HepG2 (cell line): ENCODE results near the gene TCFL5. TPM values are rescaled to one million over a fixed set of nuclear protein-coding genes. Genes with fewer than 3 reads are reported as not detected.

Experiments used
- AFF4 ChIP-seq: sonication (generic); formaldehyde crosslinking; IDR thresholded peaks from 2 replicates; pipeline ENCODE4 v1.4.0; 2020; ENCODE audit warnings: missing genetic modification reagents
- BRCA1 ChIP-seq: sonication (generic); formaldehyde crosslinking; IDR thresholded peaks from 2 replicates; pipeline ENCODE4 v1.4.0; 2020; ENCODE audit warnings: missing genetic modification reagents
- CTCF ChIP-seq: sonication (generic); formaldehyde crosslinking; IDR thresholded peaks from 2 replicates; pipeline ENCODE4 v1.5.0; 2020; ENCODE audit warnings: mild to moderate bottlenecking, missing genetic modification reagents, moderate library complexity
- EED ChIP-seq: sonication (generic); formaldehyde crosslinking; IDR thresholded peaks from 2 replicates; pipeline ENCODE4 v1.5.0; 2020; ENCODE audit warnings: mild to moderate bottlenecking, missing genetic modification reagents
- HNF4G ChIP-seq, 2 experiments: sonication (generic) in 1 of 2; formaldehyde crosslinking in 1 of 2; IDR thresholded peaks; 2 replicates each; pipeline versions ENCODE4 v1.4.0 to v1.6.1; 2011 to 2020; ENCODE audit warnings: borderline replicate concordance in 2 of 2, low read depth in 2 of 2, mild to moderate bottlenecking in 2 of 2, low read length in 1 of 2, missing genetic modification reagents in 1 of 2, moderate library complexity in 1 of 2
- NR1H2 ChIP-seq: sonication (generic); formaldehyde crosslinking; IDR thresholded peaks from 2 replicates; pipeline ENCODE4 v1.8.1; 2022; ENCODE audit warnings: low read depth, missing genetic modification reagents, borderline replicate concordance
- POLR2AphosphoS2 ChIP-seq: IDR thresholded peaks from 2 replicates; pipeline ENCODE4 v1.6.1; 2011; ENCODE audit warnings: low read depth, low read length, improper control_type of control experiment
- TEAD3 ChIP-seq: optimal IDR thresholded peaks from 2 replicates; pipeline ENCODE3; 2016; ENCODE audit warnings: borderline replicate concordance
- YEATS2 ChIP-seq: sonication (generic); formaldehyde crosslinking; IDR thresholded peaks from 2 replicates; pipeline ENCODE4 v1.4.0; 2020; ENCODE audit warnings: missing genetic modification reagents, borderline replicate concordance
- ZEB1 ChIP-seq: IDR thresholded peaks from 2 replicates; pipeline ENCODE4 v1.6.1; 2012; ENCODE audit warnings: mild to moderate bottlenecking, low read depth, inconsistent platforms; ENCODE audit not compliant: insufficient replicate concordance
- ZNF570 ChIP-seq: sonication (generic); formaldehyde crosslinking; IDR thresholded peaks from 2 replicates; pipeline ENCODE4 v1.4.0; 2020; ENCODE audit warnings: mild to moderate bottlenecking, missing genetic modification reagents, borderline replicate concordance
- ZNF646 ChIP-seq: sonication (generic); formaldehyde crosslinking; IDR thresholded peaks from 2 replicates; pipeline ENCODE4 v1.9.0; 2021; ENCODE audit warnings: mild to moderate bottlenecking, missing genetic modification reagents
- polyA plus RNA-seq, 8 experiments: library from polyadenylated mRNA; depleted of rRNA in 3 of 8; stranded (reverse) in 7 of 8; unstranded in 1 of 8; fragments of >200 nt; fragmentation: Illumina TruSeq in 4 of 8; extraction: Trizol in 4 of 8; gene quantifications; 2 replicates each; pipeline versions ENCODE4 v1.2.1 to v1.2.3, GENCODE V29; 2011 to 2016; ENCODE audit warnings: low read depth in 4 of 8, missing spikeins in 1 of 8, mixed read lengths in 1 of 8; ENCODE audit not compliant: insufficient read depth in 1 of 8
- total RNA-seq, 5 experiments: library from RNA; depleted of rRNA; stranded (reverse); fragments of >200 nt; fragmentation: Illumina TruSeq; extraction: Trizol; gene quantifications; 2 replicates each; pipeline ENCODE4 v1.2.3, GENCODE V29; 2016; ENCODE audit warnings: low read depth in 1 of 5
- TF ChIP-seq, protein P1 (sequence below): sonication (generic); formaldehyde crosslinking; IDR thresholded peaks from 2 replicates; pipeline ENCODE4 v1.5.1; 2020; ENCODE audit warnings: mild to moderate bottlenecking, moderate library complexity, missing genetic modification reagents

The TCFL5 gene
- total and polyA plus RNA-seq, 2 of the 13 experiments (the other 11 are each of a cell fraction or from before 2014, with no cell fraction given), result 14.8 to 20.0 TPM

DNA sequence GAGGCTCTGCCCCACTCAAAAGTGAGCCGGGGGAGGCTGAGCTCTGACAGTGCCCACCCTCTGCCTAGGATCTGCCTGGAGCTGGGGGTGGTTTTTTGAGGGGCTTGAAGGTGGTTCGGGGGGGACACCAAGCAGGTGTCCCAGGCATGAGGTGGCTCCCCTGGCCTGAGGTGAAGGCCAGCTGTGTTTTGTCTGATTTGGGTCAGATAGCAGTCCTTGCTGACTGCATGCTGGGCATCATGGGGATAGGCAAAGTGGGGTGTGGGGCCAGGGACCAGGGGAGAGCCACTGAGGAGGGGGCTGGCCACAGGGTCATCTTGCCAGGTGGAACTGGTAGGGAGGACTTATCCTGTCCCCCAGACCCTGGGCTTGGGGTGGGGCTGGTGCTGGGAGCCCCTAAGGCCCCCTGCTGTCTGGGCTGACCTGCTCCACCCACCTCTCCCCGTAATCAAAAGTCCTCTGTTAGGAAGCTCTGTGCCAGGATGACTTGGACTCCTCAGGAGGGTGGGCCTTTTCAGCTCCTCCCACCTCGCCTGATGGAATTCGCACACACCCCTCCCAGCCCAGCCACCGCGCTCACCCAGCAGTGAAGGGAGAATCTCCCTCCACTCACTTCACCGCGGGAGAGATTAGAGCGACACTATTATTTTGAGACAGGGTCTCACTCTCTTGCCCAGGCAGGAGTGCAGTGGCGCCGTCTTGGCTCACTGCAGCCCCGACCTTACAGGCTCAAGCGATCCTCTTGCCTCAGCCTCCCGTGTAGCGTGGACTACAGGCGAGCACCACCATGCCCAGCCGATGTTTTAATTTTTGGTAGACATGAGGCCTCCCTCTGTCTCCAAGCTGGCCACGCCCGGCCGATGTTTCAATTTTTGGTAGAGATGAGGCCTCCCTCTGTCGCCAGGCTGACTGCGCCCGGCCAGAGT, 46.3 kb downstream of the TCFL5 start (continued):
- no peak for TF ChIP-seq ZNF646
- no peak for TF ChIP-seq BRCA1
- TF ChIP-seq ZNF570 (CRISPR knock-in tag), result no peak
- no peak for TF ChIP-seq POLR2AphosphoS2
- TF ChIP-seq EED, result no peak
- TF ChIP-seq HNF4G (IDR thresholded peaks at IDR 0.05; ENCODE audit: borderline replicate concordance, low read depth, low read length), result no peak
- TF ChIP-seq HNF4G (CRISPR knock-in tag; IDR thresholded peaks at IDR 0.05; ENCODE audit: borderline replicate concordance, low read depth), result 0 out of 2 replicates have a peak, but pooled peaks have one; percentile 66
- peak; percentile 20 for TF ChIP-seq ZEB1
- TF ChIP-seq TEAD3, result peak; percentile 73
- no peak for TF ChIP-seq YEATS2
- TF ChIP-seq, protein P1, sequence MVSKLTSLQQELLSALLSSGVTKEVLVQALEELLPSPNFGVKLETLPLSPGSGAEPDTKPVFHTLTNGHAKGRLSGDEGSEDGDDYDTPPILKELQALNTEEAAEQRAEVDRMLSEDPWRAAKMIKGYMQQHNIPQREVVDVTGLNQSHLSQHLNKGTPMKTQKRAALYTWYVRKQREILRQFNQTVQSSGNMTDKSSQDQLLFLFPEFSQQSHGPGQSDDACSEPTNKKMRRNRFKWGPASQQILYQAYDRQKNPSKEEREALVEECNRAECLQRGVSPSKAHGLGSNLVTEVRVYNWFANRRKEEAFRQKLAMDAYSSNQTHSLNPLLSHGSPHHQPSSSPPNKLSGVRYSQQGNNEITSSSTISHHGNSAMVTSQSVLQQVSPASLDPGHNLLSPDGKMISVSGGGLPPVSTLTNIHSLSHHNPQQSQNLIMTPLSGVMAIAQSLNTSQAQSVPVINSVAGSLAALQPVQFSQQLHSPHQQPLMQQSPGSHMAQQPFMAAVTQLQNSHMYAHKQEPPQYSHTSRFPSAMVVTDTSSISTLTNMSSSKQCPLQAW (CRISPR knock-in tag), result peak; percentile 85
- TF ChIP-seq CTCF (CRISPR knock-in tag), result peak; percentile 39
- TF ChIP-seq AFF4 (CRISPR knock-in tag), result no peak
- TF ChIP-seq NR1H2 (CRISPR knock-in tag), result no peak
